NCI-H1694 (cell line): ENCODE measurements around the gene ERICH4.
"Not testable (repeated sequence)": the region's sequence is repeated elsewhere in the genome, so short reads cannot be mapped to it uniquely, and the experiment has no call there.

Experiments
- DNase-seq: peaks from one replicate; lab custom pipeline; 2025; lab: John Stamatoyannopoulos, UW

Gene ERICH4

GRCh38 chr19:41478875-41479756, 36.2 kb downstream of the ERICH4 start:
- DNase-seq: no peak

GRCh38 chr19:41479757-41480191, 36.8 kb downstream of the ERICH4 start:
- no peak for DNase-seq

GRCh38 chr19:41480336-41480735, 37.4 kb downstream of the ERICH4 start:
- DNase-seq: no peak

GRCh38 chr19:41484822-41485221, 41.9 kb downstream of the ERICH4 start:
- DNase-seq: no peak

GRCh38 chr19:41486953-41487352, 44.0 kb downstream of the ERICH4 start:
- not testable (repeated sequence) for DNase-seq

- DNase-seq: no peak
Measured at GRCh38 chr19:41492843-41493242, 49.9 kb downstream of the ERICH4 start.
